Measurements from ENCODE around the gene SKA2. TPM values are rescaled to one million over a fixed set of nuclear protein-coding genes. Genes with fewer than 3 reads are reported as not detected.
"Not testable (repeated sequence)": the region's sequence is repeated elsewhere in the genome, so short reads cannot be mapped to it uniquely, and the experiment has no call there.

SKA2 gene
- polyA plus RNA-seq, 1 donor: 31.1 TPM

DNA sequence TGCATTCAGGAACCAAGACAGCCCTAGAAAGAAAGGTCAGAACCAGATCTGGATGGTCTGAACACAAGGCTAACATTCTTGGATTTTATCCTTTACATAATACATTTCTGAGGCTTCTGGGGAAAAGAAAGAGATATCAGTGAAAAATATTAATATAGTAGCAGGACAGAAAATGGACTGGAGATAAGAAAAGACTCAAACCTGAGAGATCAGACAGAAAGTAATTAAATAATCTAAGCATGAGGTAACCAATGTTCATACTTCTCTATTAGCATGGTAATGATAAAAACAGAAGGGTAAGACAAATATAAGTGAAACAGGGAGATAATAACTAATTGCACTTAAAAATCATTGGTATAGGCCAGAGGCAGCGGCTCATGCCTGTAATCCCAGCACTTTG lies 53.8 kb downstream of the SKA2 start:
- no peak for DNase-seq (ENCODE audit: low read depth)

DNA sequence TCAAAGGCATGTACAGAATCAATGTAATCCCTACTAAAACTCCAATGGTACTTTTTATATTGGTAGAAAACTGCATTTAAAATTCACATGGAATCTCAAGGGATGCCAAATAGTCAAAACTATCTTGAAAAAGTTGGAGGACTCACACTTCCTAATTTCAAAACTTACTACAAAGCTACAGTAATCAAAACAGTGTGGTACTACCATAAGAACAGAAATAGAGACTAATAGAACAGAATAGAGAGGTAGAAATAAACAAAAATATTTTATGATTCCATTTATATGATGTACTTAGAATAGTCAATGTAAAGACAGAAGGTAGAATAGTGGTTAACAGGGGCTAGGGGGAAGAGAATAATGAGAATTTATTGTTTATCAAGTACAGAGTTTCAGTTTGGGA lies 57.1 kb downstream of the SKA2 start:
- no peak for DNase-seq (ENCODE audit: low read depth)

DNA sequence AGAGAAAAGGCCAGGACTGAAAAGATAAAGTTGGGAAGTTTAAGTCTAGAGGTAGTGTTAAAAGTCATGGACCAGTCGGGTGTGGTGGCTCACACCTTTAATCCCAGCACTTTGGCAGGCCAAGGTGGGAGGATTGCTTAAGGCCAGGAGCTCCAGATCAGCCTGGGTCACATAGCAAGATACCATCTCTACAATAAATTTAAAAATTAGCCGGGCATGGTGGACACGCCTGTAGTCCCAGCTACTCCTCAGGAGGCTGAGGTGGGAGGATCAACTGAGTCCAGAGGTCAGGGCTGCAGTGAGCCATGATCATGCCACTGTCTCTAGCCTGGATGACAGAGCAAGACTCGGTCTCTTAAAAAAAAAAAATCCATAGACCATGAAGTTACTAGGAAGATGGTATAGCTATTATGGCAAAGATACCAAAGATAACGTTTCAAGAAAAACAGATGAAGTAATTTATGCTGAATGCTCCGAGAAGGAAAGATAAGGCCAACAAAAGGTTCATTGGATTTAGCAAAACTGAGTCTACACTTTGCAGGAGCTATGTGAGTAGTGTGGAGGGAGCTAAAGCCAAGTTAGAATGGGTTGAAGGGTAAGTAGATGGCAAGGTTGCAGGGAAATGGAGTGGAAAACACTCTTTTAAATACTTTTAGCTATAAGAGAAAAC lies 60.0 kb downstream of the SKA2 start:
- DNase-seq (ENCODE audit: low read depth): no peak

DNA sequence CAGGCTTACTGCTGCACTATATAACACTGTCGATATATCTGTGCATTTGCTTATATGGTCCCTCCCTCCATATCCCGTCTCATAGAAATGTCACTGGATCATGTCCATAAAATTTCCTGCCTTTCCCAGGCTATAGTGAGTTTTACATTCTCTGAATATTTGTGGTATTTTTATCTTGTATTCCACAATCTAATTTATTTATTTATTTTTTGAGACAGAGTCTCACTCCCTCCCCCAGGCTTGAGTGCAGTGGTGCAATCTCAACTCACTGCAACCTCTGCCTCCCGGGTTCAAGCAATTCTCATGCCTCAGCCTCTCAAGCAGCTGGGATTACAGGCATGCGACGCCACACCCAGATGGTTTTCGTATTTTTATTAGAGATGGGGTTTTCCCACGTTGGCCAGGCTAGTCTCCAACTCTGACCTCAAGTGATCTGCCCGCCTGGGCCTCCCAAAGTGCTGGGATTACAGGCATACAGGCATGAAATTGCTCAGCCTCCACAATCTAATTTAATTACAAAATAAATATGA lies 61.2 kb downstream of the SKA2 start:
- no peak for DNase-seq (ENCODE audit: low read depth)

DNA sequence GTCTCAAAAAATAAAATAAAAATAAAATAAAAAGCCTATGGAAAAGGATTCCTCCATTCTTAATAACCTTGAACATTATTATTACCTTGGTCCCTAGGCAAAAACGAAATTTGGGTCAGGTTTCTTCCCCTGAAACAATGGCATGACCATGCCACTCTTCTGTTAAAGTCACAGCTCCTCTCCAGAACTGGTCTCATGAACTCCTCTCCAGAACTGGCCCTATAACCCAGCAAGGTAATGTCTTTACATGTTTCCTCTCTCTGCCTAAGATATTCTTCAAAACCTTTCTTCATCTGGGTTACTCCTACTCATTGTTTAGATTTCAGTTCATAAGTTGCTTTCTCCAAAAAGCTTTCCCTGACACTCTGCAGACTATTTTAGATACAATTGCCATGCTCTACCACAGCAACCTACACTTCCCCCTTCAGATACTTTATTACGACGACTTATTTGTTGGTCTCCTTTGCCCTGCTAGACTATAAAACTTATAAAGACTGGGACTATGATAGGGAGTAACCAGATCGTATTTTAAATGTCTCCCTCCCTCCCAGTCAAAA lies 61.8 kb downstream of the SKA2 start:
- DNase-seq (ENCODE audit: low read depth): no peak

DNA sequence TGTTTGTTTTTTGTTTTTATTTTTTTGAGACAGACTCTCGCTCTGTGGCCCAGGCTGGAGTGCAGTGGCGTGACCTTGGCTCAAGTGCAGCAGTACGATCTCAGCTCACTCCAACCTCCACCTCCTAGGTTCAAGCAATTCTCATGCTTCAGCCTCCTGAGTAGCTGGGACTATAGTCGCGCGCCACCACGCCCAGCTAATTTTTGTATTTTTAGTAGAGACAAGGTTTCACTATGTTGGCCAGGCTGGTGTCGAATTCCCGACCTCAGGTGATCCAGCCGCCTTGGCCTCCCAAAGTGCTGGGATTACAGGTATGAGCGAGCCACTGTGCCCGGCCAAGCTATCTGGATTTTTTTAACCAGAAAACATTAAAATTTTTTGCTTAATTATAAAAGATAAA lies 64.4 kb downstream of the SKA2 start:
- not testable (repeated sequence) for DNase-seq (ENCODE audit: low read depth)

DNA sequence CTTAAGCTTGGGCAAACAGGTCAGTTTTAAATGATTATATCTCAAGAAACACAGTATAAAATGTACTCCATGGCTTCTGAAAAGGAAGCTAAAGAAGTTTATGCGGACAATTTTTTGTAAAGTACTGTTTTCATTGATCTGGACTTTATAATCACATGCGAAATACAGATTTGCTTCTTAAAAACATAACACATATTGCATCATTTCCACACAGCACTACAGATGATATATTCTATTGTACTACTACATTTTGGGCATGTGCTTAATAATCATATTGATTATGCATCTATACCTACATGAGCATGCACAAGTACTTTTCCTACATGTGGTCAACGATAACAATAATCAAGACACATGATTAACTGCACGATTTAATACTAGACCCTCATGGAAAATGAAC lies 70.8 kb downstream of the SKA2 start:
- DNase-seq (ENCODE audit: low read depth): no peak

DNA sequence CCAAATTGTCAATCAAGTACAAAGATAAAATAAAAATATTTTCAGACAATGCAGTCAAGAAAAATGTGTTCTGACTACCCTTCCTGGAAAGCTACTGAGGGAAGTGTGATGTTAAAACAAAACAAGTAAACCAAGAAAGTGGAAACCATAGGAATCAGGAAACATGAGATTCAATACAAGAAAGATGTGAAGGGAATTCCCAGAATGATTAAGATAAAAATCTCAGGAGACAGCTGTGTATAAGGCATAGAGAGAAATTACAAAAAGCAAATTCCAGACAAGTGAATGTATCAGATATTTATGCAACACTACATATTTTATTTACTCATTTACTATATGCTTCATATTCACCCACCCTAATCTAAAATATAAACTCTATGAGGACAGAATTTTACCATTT lies 80.5 kb downstream of the SKA2 start:
- no peak for DNase-seq (ENCODE audit: low read depth)

DNA sequence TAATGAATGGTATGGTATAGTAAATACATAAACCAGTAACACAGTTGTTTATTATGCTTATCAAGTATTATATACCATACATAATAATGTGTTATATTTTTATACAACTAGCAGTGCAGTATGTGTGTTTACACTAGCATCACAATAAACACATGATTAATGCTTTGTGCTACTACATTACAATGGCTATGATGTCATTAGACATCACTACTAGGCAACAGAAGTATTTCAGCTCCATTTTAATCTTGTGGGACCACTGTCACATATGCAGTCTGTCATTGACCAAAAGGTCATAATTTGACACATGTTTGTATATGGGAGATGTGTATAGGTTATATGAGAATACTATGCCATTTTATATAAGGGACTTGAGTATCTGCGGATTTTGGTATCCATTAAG lies 81.0 kb downstream of the SKA2 start:
- no peak for DNase-seq (ENCODE audit: low read depth)

DNA sequence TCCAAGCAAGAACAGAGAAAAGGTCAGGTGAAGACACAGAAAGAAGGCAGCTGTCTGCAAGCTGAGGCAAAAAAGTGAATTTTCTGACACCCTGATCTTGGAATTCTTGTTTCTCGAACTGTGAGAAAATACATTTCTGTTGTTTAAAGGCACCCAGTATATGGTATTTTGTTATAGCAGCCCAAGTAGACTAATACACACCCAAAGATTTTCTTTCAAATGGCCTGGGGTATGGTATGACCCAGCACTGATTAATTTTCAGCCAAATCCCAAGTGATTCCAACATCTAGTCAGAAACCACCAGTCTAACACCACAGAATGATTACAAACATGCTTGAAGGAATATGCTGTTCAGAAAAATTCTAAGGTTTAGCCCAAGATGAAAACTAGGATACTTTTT lies 85.1 kb downstream of the SKA2 start:
- DNase-seq (ENCODE audit: low read depth): no peak

DNA sequence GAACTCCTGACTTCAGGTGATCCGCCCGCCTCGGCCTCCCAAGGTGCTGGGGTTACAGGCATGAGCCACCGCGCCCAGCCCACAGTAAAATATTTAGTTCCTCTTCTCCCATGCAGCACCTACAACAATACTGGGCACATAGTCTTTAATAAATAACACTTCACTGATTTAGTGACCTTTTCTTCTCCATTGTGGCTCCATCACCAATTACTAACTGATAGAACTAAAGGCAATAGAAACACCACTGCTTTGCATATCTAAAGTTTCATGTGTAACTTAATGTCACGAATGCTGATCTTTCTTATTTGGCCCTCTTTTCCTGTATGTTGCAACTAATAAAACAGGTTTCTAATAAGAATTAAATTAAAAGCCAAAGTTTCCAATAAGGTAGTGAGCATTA lies 87.2 kb downstream of the SKA2 start:
- DNase-seq (ENCODE audit: low read depth): no peak

DNA sequence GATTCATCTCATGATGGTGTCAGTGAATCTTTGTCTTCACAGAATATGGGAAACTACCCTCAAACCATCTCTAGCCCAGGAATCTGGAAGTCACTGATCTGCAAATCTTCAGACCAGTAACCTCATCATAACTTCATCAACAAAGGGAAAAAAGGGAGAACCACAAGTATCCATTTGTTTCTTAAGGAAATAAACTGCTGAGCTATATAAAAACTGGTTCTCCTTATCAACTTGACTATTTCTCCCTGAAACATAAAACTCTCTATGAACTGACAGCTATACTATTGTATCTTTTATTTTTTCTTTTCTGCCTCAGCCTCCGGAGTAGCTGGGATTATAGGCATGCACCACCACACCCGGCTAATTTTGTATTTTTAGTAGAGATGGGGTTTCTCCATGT lies 87.6 kb downstream of the SKA2 start:
- no peak for DNase-seq (ENCODE audit: low read depth)

DNA sequence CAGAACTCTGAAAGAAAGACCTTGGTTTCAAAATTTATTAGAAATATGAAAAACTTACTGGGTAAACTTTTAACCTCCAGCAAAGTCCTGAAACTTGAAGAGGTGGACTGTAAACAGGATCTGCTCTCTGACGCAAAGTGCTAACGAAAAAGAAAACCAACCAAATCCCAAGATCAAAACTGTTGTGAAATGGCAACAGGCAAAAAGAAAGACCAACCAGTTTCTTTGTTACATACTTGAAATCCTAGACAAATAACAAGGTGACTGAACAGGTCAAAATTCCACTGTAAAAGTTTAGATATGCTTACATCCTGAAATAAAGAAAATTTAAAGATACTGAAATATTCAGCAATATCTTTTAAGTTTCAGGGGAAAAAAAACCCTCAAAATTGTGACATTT lies 92.5 kb downstream of the SKA2 start:
- DNase-seq (ENCODE audit: low read depth): no peak

Other genes with a start within 250 kb of the SKA2 start
- 13.7 TPM for gene TRIM37, start 48.3 kb downstream of the SKA2 start, polyA plus RNA-seq (ENCODE audit: insufficient read length)
- 9.7 TPM for gene PRR11, start 560 bp upstream of the SKA2 start, polyA plus RNA-seq (ENCODE audit: insufficient read length)
- 13.0 TPM for gene SMG8, start 54.8 kb upstream of the SKA2 start, polyA plus RNA-seq (ENCODE audit: insufficient read length)
- 2.0 TPM for gene GDPD1, start 65.3 kb upstream of the SKA2 start, polyA plus RNA-seq (ENCODE audit: insufficient read length)
- 16.0 TPM for gene YPEL2, start 176.5 kb upstream of the SKA2 start, polyA plus RNA-seq (ENCODE audit: insufficient read length)

Measured in forelimb muscle (tissue), 1 donor.